HG03521 (cell line): ENCODE results near the gene TBX15.

Experiments used
- ATAC-seq: cut with Tn5 transposase; IDR thresholded peaks from one replicate; pipeline ENCODE4 v1.9.1; 2021; ENCODE audit warnings: mild to moderate bottlenecking, moderate library complexity; ENCODE audit not compliant: unreplicated experiment

TBX15 gene

DNA sequence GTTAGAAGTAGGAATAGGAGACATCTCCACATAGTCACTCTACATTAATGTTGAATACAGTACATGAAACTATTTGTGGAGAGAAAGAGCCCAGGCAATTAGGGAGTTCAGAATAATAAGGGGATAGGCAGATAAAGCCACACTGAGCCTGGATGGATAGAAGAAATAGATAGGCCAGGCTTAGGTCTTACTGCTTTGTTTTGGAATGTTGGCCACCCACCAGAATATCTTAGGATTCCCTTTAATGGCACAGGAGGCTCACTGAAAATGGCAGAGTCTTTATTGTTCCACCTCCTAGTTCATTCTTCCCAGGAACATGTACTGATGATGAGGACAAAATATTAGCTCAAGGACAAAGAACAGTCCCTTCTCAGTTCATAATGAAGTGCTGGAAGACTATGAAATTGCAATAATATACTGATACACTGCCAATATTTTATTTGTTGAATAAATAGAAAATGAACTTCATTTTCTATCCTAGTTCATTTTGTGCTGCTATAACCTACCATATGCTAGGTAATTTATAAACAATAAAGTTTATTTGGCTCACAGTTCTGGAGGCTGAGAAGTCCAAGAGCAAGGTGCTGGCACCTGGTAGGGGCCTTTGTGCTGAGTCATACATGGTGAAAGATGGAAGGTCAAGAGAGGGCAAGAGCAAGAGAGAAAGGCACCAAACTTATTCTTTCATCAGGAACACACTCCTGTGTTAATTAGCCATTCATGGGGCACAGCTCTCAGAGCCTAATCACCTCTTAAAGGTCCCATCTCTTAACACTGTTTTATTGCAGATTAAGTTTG, 87.3 kb downstream of the TBX15 start:
- ATAC-seq: no peak

DNA sequence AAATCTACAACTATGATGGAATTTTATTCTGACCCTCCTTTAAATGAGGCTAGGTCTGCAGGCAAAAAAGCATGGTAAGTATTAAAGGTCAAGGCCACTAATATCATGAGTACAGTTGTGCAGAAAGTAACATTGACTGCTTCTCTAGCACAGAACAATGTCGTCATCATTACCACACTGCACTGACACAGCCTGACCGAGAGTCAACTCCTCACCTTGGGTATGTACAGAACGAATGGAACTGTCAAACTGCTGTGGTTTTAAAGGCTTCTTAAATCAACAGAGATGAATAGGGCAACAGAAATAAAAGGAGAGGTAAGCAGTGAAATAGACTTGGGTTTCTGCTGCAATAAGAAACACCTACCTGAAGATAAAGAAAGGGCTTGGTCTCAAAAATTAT, 88.8 kb downstream of the TBX15 start:
- ATAC-seq: no peak

DNA sequence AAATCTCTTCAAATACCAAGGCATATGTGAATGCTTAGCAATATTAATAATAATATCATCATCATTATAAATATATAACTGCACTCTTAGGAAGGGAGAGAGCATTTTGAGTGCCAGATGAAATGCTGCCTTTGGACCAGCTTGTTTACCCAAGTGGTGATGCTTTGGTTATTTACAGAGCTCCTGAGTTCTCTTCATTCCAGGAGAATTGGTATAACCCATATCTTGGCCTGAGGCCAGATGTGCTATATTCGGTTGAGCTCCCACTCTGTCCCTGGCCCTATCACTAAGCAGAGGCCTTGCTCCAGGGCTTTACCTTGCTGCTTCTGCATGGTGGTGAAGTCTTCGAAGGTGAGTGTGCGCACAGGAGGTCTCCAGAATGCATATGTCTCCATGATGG, 89.4 kb downstream of the TBX15 start:
- no peak for ATAC-seq

DNA sequence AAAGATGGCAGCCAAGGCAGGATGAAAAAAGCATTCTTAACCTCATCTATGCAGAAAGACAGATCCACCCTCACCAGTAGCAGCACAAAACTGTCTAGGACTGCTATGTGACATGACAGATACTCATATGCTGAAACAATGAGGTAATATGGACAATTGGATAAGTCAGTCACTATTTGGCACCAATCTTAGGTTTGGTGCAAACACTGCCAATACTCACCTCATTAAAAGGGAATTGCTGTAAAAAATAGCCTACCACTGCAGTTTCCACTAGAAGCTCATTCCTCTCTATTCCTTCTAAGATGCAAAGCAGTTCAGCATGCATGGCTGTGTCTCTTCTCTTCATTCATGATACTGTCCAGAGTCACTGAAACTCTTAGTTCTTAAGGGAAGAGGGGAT, 91.7 kb downstream of the TBX15 start:
- no peak for ATAC-seq

DNA sequence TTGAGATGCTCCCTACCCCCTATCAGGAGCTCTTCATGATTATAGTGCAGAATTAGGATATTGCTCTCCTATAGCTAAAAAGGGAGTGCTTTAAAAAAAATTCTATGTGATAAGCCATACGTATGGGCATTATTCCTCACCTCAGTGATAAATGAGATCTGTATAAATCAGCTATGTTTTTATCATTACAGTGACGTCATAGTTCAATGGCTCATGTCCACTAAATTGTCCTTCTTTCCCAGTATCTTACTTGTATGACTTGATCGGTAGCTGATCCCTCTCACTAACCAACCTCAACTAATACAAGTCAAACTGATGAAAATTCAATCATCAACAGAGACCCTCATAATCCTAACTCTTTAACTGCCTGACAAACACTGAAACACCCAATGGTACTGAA, 93.3 kb downstream of the TBX15 start:
- ATAC-seq: no peak

DNA sequence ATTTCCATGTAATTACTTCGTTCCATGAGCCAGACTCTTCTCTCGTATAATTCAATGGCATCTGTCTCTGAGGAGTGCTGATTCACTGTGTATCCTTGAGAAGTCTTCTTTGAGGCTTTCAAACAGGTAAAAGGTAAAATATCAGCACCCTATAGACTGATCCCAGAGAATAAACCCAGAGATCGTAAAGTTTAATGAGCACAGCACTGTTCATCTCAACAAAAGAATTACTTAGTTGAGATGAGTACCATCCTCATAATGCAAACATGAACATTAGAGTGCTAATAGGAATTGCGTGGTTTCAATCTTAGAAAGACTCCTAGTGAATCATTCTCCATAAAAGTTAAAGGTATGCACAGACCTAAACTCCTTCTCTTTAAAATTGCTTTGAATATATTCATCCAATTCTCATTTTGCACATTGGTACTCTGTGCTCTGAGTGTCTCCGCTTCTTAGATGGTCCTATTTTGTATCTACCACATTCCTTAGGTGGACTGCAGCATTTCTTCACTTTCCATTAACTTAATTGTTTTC, 97.2 kb downstream of the TBX15 start:
- no peak for ATAC-seq

DNA sequence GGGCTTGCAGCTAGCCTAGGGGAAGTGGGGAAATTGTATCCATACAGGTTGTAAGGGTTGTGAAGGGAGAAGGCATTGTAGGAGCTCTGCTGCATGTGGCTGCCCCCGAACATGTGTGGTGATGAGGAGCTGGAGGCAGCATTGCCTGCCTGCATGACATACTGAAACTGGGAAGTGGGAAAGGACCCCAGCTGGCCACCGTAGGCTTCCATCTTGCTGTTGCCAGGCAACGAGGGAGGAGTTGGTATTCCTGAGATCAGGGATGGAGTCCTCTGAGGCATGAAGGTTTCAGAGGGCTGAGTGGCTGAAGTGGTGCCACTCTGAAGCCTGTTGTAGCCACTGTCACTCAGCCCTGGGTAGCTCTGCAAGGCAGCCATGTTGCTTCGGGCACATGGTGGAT, 103.2 kb downstream of the TBX15 start:
- ATAC-seq: no peak

DNA sequence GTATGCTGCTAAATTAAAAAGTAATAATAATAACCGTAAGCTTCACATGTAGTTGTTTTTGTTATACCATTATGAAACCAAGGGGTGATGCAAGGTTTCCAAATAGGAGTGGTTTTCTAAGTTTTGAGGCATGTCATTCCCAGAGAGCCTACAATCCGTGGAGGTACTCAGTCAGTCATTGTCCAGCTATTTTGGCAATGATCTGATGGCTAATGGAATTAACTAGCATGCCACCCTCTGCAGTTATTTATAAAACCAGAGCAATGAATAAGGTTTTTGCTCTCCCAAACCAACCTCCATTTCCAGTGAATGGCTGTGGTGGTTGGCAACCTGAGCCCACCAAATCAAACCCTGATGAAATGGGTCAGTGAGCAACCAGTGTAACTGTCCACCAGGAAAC, 106.4 kb downstream of the TBX15 start:
- no peak for ATAC-seq

DNA sequence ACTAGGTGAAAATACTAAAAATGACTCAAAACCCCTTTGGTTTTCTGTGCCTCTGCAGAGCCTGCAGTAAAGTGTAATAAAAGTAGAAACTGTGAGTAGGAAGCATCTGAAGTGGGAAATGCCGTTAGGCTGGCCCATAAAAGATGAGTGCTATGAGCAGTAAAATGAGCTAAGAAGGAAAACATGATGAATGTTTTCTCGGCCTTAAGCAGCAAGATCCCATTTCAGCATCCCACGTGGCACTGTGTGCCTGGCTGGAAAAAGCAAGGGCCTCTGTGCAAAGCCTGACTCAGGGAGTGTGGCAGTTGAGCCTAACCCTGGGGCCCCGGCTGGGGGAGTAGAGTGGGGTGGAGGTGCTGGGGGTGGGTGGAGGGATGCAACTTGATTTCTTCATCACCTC, 109.5 kb downstream of the TBX15 start:
- ATAC-seq: no peak

DNA sequence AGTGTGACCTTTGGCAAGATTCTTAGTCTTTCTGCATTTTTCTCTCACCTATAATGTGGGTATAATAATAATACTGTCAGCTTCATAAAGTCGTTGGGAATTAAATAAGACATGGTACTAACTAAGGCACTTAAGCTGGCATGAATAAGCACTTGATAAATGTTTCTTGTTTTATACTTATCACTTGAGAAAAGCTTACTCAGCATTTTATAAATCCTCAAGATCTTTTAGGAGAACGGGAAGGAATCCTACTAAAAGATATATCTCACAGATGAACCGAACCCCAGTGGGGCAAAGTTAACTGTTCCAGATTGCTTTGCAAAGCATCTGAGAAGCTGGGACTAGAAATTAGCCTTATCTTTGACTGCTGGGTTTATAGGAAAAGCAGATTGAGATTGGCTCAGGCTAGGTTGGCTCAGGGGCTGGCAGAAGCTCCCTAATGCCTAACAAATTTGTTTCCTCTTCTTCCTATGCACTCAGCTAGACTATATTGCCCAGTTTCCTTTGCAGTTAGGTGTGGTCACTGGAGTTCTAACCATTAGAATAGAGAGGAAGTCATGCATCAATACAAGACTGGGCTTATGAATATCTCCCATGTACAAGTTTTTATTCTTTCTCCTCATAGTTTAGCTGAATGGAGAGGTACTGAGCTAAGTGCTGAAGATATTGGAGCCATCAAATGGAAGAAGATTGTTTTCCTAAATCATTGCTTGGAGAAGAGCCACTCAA, 110.3 kb downstream of the TBX15 start:
- no peak for ATAC-seq

DNA sequence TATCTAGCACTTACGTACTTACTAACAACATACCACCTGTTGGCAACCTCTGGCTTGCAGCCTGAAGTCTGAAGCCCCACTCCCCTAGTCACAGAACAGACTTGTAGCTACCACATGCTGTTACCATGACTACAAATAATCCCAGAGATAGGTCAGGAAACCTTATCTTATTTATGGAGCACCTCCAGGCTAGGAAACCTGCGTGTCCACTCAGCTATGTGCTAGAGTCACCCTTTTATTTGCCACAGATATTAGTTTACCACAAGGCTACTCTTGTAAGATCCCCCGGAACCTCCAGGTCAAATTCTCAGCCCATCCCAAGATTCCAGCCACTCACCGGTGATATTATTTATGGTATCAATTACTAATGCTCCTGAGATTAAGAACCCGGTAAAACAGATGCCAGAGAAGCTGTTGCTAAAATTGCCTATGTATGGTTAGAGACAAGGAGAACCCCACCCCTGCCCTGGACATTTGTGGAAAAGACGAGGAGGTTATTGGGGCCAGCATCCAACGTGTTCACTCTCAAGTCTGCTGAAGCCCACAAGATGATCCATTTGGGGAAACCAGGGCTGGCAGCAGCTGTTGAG, 116.5 kb downstream of the TBX15 start:
- ATAC-seq: no peak

DNA sequence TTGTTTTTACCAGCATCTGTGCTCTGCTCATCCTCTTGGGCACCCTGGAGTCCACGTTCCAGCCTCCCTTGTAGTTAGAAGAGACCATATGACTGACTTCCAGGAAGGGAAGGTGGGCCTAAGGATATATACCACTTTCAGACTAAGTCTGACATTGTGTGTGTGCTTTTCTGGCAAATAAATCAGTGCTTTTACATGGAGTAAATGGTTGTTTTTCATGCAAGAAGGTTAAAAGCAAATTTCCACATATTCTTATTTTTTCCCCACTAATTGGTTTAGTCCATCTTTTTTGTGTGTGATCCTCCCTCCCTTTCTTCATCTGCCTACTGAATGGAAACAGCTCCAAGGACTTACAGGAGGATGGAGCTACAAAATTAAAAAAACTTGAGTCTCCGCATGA, 119.8 kb downstream of the TBX15 start:
- no peak for ATAC-seq

DNA sequence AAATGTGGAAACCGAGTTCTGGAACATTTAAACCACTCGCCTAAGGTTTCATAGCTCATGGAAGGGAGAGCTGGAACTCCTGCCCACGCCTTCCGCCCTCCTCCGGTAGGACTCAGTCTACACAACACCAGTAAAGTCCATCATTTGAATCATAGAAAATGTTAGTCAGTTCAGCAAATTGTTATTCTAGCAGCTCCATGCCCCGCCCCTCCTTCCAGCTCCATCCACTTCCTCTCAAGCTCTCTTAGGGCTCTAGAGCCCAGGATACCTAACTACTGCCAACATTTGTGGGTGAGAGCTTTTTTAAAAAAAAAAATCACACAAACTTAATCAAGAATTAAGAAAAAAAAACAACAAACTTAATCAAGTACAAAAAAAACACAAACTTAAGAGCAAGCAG, 121.8 kb downstream of the TBX15 start:
- ATAC-seq: no peak

DNA sequence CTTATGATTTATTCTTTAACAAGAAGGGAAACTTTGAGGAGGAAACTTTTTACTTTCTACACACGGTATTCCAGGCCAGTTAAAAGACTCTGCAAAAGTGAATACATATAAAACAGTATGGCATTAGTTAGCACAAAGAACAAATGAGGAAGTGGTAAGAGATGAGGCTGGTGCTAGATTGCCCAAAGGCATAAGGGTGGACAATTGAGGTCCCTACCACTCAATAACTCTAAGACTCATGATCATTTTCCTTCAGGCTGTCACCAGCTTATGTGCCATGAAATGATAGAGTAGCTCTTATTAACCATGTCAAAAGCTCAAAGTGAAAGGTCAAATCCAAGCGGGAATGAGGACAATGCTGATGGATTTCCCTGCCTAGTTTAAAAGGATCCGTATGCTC, 124.5 kb downstream of the TBX15 start:
- no peak for ATAC-seq

DNA sequence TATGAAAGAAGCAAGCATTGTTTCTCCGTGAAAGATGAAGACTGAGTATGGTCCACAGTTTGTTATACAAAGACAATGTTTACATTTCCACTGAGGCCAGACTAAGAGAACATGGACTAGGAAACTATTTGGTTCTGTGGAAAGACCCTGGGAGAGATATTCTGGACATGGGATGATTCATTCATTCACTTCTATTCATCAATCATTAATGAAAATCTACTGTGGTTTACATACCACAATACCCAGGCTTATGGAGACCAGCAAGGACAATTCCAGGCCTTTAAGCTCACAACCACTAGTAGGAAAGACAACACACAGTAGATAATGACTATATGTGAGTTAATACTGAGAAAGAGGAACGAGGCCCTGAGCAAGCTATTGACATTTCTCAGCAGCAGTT, 125.4 kb downstream of the TBX15 start:
- no peak for ATAC-seq

DNA sequence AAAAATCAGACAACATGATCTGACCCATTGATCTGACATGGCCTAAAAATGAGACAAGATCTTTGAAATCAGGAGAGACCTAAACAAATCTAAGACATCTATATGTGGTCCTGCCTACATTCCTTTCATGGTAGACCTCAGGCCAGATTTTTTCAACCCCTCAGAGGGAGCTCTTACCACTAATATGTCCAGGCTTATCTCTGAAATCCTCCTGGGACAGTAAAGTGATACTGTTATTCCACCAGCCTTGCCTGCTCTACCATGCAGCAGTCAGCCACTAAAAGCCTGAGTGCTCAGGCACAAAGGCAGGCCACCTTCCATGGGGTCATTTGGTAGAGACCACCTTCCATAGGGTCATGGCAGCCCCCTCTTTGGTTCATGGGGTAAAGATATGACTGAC, 126.9 kb downstream of the TBX15 start:
- no peak for ATAC-seq

DNA sequence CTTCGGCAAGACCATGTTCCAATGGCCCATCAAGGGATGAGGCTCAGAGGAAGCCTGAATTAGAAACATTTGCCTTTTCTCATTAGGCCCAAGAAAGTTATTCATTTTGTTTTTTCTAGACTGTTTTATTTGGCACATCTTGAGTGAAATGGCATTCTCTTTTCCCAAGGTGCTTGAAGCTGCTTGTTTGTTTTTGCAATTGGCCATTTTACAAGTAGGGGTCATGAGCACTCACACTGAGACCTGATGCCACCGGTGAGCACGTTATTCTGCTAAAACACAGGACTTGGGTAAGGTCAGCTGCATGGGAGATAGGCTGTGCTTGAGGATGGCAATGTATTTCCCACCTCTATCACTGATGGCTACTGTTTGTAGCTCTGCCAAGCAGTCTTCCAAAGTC, 128.1 kb downstream of the TBX15 start:
- ATAC-seq: no peak

DNA sequence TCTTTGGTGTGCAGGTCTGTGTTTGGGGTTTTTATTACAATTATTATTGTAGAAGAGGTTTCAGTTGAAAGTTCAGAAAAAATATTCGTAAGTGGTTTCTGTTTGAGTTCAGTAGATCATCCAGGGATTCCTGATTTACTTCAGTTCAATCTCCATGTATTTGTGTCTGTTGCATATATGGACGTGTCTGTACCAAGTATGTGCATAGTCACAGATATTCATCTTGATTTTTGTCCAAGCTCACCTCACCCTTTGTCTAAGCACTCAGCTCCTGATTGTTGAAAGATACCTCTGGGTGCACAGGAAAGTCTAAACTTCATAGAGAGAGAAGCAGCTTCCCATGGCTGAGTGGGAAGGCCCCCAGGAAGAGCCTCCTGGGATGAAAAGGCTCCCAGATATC, 141.7 kb downstream of the TBX15 start:
- ATAC-seq: no peak

DNA sequence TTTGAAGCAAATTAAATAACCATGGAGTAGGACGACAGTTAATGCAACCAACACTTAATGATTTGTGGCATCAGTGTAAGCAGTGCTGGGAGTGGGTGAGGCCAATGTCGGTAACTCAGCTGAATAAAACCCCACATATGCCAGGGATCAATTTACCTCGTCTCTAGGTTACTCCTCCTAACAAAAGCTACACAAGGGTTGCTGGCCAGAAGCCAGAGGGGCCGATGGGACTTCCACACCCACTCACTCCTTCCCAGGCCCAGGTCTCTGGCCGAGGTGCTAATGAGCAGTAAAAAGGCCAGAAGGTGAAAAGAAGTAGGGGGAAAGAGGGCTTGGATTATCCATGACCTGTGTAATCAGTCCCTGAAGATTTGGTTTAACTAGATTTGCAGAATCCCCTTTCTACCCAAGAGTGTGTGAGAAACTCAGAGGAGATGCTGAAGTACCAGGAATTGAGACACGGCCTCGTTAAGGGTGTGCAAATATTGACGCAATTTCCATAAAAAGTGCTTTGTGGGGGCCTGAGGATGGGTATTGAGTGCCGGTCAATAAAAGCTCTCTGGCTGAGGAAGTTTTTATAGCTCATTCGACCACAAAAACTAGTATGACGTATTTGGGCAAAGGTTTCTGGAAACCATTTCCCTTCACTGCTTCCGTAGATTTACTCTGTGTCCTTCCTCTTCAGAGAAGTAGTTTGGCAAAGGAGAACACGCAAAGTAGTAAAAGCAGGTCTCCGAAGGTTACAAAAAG, 145.5 kb downstream of the TBX15 start:
- no peak for ATAC-seq

DNA sequence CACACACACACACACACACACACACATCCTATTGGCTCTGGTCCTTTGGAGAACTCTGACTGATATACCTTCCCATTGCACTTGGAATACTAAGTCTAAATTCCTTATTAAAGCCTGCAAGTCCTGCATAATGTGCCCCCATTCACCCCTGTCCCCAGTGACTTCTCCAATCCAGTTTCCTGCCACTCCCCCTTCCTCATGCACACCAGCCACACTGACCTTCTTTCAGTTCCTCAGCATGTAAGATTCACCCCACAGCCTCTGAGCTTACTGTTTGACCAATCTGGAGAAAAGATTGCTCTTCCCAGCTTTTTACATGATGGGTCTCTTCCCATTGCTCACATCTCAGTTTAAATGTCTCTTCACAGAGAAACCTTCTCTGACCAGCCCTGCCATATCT, 146.6 kb downstream of the TBX15 start:
- no peak for ATAC-seq
